ENCODE measurements around the gene ZCCHC7.

ZCCHC7 gene

GRCh38 chr9:37336150-37336549 lies 215.8 kb downstream of the ZCCHC7 start:
- DNase-seq (ENCODE audit: low spot score) = no peak

- DNase-seq (ENCODE audit: low spot score) = no peak
Observed at GRCh38 chr9:37337301-37337890, 217.0 kb downstream of the ZCCHC7 start.

DNA sequence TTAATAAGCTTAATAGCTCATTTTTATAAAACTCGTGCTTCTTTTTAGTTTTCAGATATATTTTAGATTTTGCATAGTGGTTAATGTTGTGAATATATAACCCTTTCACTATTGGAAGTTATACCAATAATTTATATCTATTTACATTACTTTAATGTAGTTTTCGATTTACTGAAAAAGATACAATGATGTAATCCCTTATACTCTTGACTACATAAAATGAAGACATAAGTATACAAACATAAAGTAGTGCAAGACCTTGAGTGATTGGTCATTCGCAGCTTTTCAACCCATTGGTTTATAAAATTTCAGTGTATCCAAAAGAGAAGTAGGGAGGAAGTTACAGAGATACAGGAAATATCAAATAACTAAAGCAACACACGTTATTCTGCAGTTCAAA lies 217.8 kb downstream of the ZCCHC7 start:
- DNase-seq (ENCODE audit: low spot score) = no peak

GRCh38 chr9:37339923-37340322 lies 219.5 kb downstream of the ZCCHC7 start:
- no peak for DNase-seq (ENCODE audit: low spot score)

- no peak for DNase-seq (ENCODE audit: low spot score)
Observed at GRCh38 chr9:37340961-37341360, 220.6 kb downstream of the ZCCHC7 start.

- no peak for DNase-seq (ENCODE audit: low spot score)
Observed at GRCh38 chr9:37341704-37342103, 221.3 kb downstream of the ZCCHC7 start.

GRCh38 chr9:37342493-37342892 lies 222.1 kb downstream of the ZCCHC7 start:
- no peak for DNase-seq (ENCODE audit: low spot score)

DNA sequence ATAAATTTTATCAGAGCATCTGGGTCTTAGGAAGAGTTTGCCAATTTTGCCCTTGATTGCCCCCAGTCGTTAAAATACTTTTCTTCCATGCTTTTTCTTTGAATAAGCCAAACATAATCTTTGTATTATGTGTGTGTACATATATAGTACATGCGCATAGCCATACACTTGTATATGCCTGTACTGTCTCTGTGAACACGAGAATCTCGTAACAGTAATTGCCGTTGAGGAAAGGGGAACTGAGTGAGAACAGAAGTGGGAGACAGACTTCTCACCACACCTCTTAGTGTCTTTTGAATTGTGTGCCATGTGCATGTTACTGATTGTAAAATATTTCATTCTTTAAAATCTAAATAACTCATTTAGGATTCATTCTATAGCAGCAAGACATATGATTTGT lies 222.5 kb downstream of the ZCCHC7 start:
- no peak for DNase-seq (ENCODE audit: low spot score)

DNA sequence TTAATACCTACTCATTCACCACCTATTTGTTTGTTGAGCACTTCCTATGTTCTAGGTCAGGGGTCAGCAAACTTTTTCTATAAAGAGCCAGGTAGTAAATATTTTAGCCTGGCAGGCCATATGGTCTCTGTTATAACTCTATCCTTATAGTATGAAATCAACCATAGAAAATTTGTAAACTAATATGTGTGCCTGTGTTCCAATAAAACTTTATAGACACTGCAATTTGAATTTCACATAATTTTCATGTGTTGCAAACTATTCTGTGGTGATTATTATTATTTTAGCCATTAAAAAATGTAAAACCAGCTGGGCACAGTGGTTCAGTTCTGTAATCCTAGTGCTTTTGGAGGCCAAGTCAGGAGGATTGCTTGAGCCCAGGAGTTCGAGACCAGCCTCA lies 223.3 kb downstream of the ZCCHC7 start:
- no peak for DNase-seq (ENCODE audit: low spot score)

GRCh38 chr9:37345038-37345437 lies 224.7 kb downstream of the ZCCHC7 start:
- no peak for DNase-seq (ENCODE audit: low spot score)

GRCh38 chr9:37348917-37349316 lies 228.5 kb downstream of the ZCCHC7 start:
- no peak for DNase-seq (ENCODE audit: low spot score)

GRCh38 chr9:37350486-37351190 lies 230.3 kb downstream of the ZCCHC7 start:
- DNase-seq (ENCODE audit: low spot score) = no peak

- DNase-seq (ENCODE audit: low spot score) = no peak
Observed at GRCh38 chr9:37353791-37354190, 233.4 kb downstream of the ZCCHC7 start.

DNA sequence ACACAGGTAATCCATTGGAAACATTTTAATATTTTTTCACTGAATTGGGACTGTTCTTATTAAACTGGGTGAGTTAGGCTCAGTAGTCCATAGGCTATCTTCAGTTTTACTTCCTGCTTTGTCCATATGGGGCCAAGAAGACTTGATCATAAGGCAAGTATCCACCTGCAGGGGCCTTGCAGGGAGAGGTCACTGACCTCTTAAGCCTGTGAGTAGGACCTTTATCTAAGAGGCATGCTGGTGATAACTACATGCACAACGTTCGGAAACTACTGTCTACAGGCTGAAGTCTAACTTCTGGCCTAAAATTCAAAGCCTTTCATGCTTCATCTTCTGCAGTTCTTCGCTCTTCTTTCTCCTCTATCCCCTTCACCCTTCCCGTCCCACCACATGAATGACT lies 242.1 kb downstream of the ZCCHC7 start:
- no peak for DNase-seq (ENCODE audit: low spot score)

GRCh38 chr9:37363124-37363523 lies 242.8 kb downstream of the ZCCHC7 start:
- DNase-seq (ENCODE audit: low spot score) = no peak

DNA sequence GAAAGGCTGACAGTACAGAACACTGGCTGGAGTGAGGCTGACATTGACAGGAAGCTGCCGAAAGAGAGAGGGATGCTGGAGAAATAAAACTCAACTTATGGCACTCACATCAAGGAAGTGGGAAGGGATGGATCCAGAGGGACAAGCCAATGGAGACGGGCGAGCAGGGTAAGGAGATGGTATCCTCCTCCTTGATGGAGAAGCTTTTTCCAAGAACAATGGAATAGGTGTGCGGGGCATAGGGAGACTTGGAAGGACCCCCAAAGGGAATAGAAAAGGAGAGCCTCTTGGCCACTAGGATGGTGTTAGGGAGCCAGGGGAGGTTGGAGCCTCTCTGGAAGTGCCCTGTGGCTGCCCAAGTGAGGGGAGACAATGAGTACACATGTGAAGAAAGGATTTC lies 243.8 kb downstream of the ZCCHC7 start:
- DNase-seq (ENCODE audit: low spot score) = no peak

GRCh38 chr9:37364751-37365360 lies 244.5 kb downstream of the ZCCHC7 start:
- DNase-seq (ENCODE audit: low spot score) = no peak

DNA sequence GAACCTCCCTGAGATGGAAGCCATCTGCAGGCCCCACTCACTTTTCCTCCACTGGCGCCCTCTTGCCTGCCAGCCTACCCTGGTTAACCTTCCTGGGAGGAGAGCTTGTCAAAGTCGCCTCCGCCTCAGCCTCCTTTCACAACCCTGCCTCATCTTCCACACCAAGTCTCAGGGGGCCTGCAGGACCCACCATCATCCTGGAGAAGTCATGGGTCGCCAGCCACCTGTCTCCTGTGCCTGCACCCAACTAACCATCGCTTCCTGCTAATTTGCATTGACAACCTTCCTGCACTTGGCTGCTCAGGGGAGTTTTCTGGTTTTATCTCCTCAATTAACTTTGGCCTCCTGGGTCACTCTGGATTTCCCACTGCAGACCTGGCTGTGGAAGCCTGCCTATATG lies 249.3 kb downstream of the ZCCHC7 start:
- DNase-seq (ENCODE audit: low spot score) = no peak

GRCh38 chr9:37370282-37370681 lies 249.9 kb downstream of the ZCCHC7 start:
- no peak for DNase-seq (ENCODE audit: low spot score)

GRCh38 chr9:37370968-37371563 lies 250.7 kb downstream of the ZCCHC7 start:
- DNase-seq (ENCODE audit: low spot score) = no peak

- DNase-seq (ENCODE audit: low spot score) = no peak
Observed at GRCh38 chr9:37371565-37372464, 251.4 kb downstream of the ZCCHC7 start.

GRCh38 chr9:37372839-37373238 lies 252.5 kb downstream of the ZCCHC7 start:
- DNase-seq (ENCODE audit: low spot score) = no peak
